A673 (cell line): ENCODE results near the gene CUX1. TPM values are rescaled to one million over a fixed set of nuclear protein-coding genes. Genes with fewer than 3 reads are reported as not detected.
A peak's percentile ranks its signal among the peaks of the same experiment; 100 is the strongest.

Experiments
- BruUV-seq: library from RNA; stranded (reverse); fragments of 400-500 nt; replicated peaks from 2 replicates; lab custom pipeline; 2021; lab: Mats Ljungman, UMichigan
- CTCF ChIA-PET: fragments of 300-600 bp; sonication (Branson Sonifier 250); formaldehyde crosslinking; loops from one replicate; lab custom pipeline; 2022; ENCODE audit warnings: antibody characterized with exemption; lab: Charles Lee
- POLR2A ChIA-PET: fragments of 300-600 bp; sonication (Branson Sonifier 250); formaldehyde crosslinking; loops from one replicate; lab custom pipeline; 2022; ENCODE audit warnings: antibody characterized with exemption; ENCODE audit not compliant: low non-redundant PET; lab: Charles Lee
- DNase-seq: peaks from one replicate; pipeline ENCODE4 v3.0.0-alpha.2; 2015; ENCODE audit warnings: low spot score
- H3K27ac ChIP-seq: fragments of 200-600 bp; sonication (generic); 2 replicates; pipeline ENCODE4 v1.5.1; 2016; ENCODE audit warnings: mixed run types, low read depth, mild to moderate bottlenecking, mixed read lengths, antibody characterized with exemption, low read length; ENCODE audit not compliant: poor library complexity, severe bottlenecking
- H3K27me3 ChIP-seq: fragments of 200-600 bp; sonication (generic); replicated peaks from 2 replicates; pipeline ENCODE4 v1.6.1; 2017; ENCODE audit warnings: mixed run types, low read depth, mild to moderate bottlenecking, mixed read lengths, antibody characterized with exemption, low read length; ENCODE audit not compliant: insufficient read depth, poor library complexity
- H3K36me3 ChIP-seq: fragments of 200-600 bp; sonication (generic); 2 replicates; pipeline ENCODE4 v1.6.1; 2016; ENCODE audit warnings: mixed run types, mild to moderate bottlenecking, mixed read lengths, antibody characterized with exemption, low read length; ENCODE audit not compliant: insufficient read depth, poor library complexity, severe bottlenecking
- H3K4me1 ChIP-seq: fragments of 200-600 bp; sonication (generic); 2 replicates; pipeline ENCODE4 v1.6.1; 2017; ENCODE audit warnings: mixed run types, mild to moderate bottlenecking, mixed read lengths, antibody characterized with exemption, low read length; ENCODE audit not compliant: insufficient read depth, poor library complexity, severe bottlenecking
- H3K4me3 ChIP-seq: fragments of 200-600 bp; sonication (generic); 2 replicates; pipeline ENCODE4 v1.5.1; 2016; ENCODE audit warnings: low read depth, mixed run types, mild to moderate bottlenecking, mixed read lengths, low read length; ENCODE audit not compliant: poor library complexity, severe bottlenecking
- H3K9me3 ChIP-seq: fragments of 200-600 bp; sonication (generic); 2 replicates; pipeline ENCODE4 v1.6.1; 2016; ENCODE audit warnings: mixed run types, low read depth, mild to moderate bottlenecking, mixed read lengths, antibody characterized with exemption, low read length; ENCODE audit not compliant: poor library complexity, severe bottlenecking
- CTCF ChIP-seq: fragments of 300-800, 200-600 bp; sonication (generic); conservative IDR thresholded peaks from 2 replicates; pipeline ENCODE4 v1.5.1; 2017; ENCODE audit warnings: low read depth, mild to moderate bottlenecking, antibody characterized with exemption, low read length, moderate library complexity, mixed read lengths
- EZH2 ChIP-seq: fragments of 200-600 bp; sonication (generic); IDR thresholded peaks from 2 replicates; pipeline ENCODE4 v1.6.1; 2017; ENCODE audit warnings: borderline replicate concordance, low read depth, mild to moderate bottlenecking, mixed read lengths, antibody characterized with exemption, low read length; ENCODE audit not compliant: poor library complexity, severe bottlenecking
- intact Hi-C: fragments of 100-400 bp; cut with micrococcal nuclease; formaldehyde crosslinking; loops from one replicate; pipeline ENCODE4 v1.10.0; 2022; ENCODE audit not compliant: unreplicated experiment
- total RNA-seq: library from RNA; stranded (reverse); gene quantifications from 2 replicates; pipeline ENCODE4 v1.2.3, GENCODE V29; 2021

Gene CUX1
- total RNA-seq, 1 experiment from 2014 or later, result 49.4 TPM

GRCh38 chr7:101947899-101948298 lies 130.5 kb downstream of the CUX1 start:
- Histone ChIP-seq H3K4me1 (peaks cover 30% of the 10 kb centered on the region), H3K36me3 (no peaks in the 10 kb centered on the region), H3K9me3 (no peaks in the 10 kb centered on the region), H3K27ac (no peak overlapping the region), H3K27me3 (no peaks in the 10 kb centered on the region), H3K4me3 (no peak overlapping the region)
- intact Hi-C loops, result no loop called here
- BruUV-seq, result no TSS peak
- peak; percentile 78 for DNase-seq
- TF ChIP-seq EZH2, result no peak
- ChIA-PET POLR2A (no interaction called here), CTCF (interaction anchor here (0.5 kb wide), 1 partner anchor 157 kb away, joined by 9 read pairs; no protein-coding TSS in a partner anchor)

- H3K4me3 ChIP-seq, result no peak overlapping the region
- H3K27me3 ChIP-seq, result no peaks in the 10 kb centered on the region
- CTCF ChIA-PET, result interaction anchor here (0.5 kb wide), 1 partner anchor 158 kb away, joined by 9 read pairs; no protein-coding TSS in a partner anchor
- H3K27ac ChIP-seq, result no peak overlapping the region
- no peaks in the 10 kb centered on the region for H3K9me3 ChIP-seq
- H3K36me3 ChIP-seq, result no peaks in the 10 kb centered on the region
- peaks cover 38% of the 10 kb centered on the region for H3K4me1 ChIP-seq
- POLR2A ChIA-PET, result no interaction called here
- DNase-seq, result no peak
- BruUV-seq, result no TSS peak
- intact Hi-C loops, result no loop called here
- no peak for TF ChIP-seq CTCF
- no peak for TF ChIP-seq EZH2
These were observed 131.2 kb downstream of the CUX1 start for GRCh38 chr7:101948650-101949049.

- DNase-seq, result peak; percentile 52
These were observed 133.2 kb downstream of the CUX1 start for GRCh38 chr7:101950450-101951119.

More at GRCh38 chr7:101950450-101951119, 133.2 kb downstream of the CUX1 start:
- Histone ChIP-seq H3K9me3 (no peaks in the 10 kb centered on the region), H3K36me3 (no peaks in the 10 kb centered on the region), H3K27ac (no peak overlapping the region), H3K27me3 (no peaks in the 10 kb centered on the region), H3K4me3 (no peak overlapping the region), H3K4me1 (peaks cover 39% of the 10 kb centered on the region)
- TF ChIP-seq CTCF (peak; percentile 28; the same call in 1 of the 2 replicates), EZH2 (no peak)
- ChIA-PET CTCF (no interaction called here), POLR2A (no interaction called here)
- BruUV-seq, result no TSS peak
- intact Hi-C loops, result no loop called here
